ENCODE data around the gene SLCO2A1.

SLCO2A1 gene

DNA sequence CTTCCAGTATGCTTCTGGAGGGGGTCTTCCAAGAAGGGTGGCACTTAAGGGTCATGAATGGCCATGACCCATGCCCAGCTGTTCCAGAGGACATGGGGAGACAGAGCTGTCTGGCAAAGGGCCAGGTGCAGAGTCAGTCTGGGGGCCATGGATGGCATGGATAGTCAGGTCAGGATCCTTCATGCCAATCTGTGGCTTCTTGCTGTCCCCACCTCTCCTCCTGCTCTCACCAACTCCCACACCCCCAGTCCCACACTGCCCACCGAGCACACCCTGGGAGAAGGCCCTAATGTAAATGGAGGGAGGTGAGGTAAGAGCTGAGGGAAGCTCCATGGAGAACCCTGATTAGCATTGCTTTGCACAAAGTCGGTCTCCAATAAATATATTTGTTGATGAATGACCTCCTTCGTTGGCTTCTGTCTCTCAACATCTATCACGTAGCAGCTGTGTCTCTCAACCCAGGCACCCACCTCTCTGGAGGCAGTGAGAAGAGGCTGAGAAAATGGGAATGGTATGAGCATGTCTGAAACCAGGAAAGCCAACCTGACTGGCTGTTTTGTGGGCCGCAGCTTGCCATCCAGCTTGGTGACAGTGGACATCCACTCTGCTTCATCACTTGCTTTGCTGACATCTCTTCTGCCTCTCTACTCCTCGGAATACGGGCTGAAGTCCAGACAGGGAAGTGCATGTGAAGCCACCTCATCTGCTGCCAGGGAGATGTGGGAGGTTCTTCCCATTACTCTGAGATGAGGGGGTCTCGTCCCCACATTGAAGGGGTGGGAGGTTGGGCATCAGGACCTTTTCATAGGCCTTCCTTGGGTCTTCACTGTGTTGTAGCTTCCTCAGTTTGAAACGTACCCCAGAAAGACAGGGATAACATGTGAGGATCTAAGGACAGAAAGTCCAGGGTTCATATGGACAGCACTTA, 96.4 kb downstream of the SLCO2A1 start:
- DNase-seq (ENCODE audit: extremely low read depth, low read depth) = no peak
- no peak overlapping the region for H3K4me3 ChIP-seq (replicated peaks; ENCODE audit: low read depth, low read length)
- TF ChIP-seq, protein P1, sequence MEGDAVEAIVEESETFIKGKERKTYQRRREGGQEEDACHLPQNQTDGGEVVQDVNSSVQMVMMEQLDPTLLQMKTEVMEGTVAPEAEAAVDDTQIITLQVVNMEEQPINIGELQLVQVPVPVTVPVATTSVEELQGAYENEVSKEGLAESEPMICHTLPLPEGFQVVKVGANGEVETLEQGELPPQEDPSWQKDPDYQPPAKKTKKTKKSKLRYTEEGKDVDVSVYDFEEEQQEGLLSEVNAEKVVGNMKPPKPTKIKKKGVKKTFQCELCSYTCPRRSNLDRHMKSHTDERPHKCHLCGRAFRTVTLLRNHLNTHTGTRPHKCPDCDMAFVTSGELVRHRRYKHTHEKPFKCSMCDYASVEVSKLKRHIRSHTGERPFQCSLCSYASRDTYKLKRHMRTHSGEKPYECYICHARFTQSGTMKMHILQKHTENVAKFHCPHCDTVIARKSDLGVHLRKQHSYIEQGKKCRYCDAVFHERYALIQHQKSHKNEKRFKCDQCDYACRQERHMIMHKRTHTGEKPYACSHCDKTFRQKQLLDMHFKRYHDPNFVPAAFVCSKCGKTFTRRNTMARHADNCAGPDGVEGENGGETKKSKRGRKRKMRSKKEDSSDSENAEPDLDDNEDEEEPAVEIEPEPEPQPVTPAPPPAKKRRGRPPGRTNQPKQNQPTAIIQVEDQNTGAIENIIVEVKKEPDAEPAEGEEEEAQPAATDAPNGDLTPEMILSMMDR (IDR thresholded peaks at IDR 0.05; ENCODE audit: low read depth, low read length, missing control alignments) = no peak

DNA sequence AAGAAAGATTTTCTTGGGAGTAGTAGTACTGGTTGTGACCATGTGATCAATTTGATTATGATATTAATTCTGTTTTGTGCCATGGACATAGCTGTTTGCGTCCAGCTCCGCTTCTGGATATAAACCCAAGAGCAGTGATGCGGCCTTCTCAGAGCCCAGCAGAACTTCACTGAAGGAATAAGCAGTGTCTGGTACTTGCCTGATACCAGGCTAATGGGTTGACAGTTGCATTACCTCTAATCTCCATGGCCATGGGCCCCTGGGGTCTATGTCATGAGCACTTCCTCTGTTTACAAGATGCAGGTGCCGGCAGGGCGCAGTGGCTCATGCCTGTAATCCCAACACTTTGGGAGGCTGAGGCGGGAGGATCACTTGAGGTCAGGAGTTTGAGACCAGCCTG, 97.7 kb downstream of the SLCO2A1 start:
- TF ChIP-seq, protein P1 (IDR thresholded peaks at IDR 0.05; ENCODE audit: low read depth, low read length, missing control alignments) = no peak
- no peak overlapping the region for H3K4me3 ChIP-seq (replicated peaks; ENCODE audit: low read depth, low read length)
- no peak for DNase-seq (ENCODE audit: extremely low read depth, low read depth)

DNA sequence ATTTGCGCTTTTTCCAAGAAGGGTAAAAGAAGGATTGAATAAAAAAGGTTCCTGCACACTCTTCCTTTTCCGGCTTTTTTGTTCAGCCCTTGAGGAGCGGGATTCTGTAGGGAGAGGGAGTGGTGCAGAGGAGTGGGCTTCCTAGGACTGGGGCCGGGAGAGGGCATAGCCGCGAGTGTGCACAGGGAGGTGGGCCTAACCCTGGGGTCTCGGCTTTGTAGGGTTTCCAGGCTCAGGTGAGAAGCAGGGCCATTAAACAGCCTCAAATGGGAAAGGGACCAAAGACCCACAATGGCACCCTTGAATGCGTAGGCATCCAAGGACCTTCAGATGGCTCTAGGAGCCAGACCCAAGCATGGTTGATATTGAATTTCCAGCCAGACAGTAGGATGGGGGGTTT, 98.6 kb downstream of the SLCO2A1 start:
- H3K4me3 ChIP-seq (replicated peaks; ENCODE audit: low read depth, low read length) = no peak overlapping the region
- no peak for DNase-seq (ENCODE audit: extremely low read depth, low read depth)
- TF ChIP-seq, protein P1 (IDR thresholded peaks at IDR 0.05; ENCODE audit: low read depth, low read length, missing control alignments) = no peak

DNA sequence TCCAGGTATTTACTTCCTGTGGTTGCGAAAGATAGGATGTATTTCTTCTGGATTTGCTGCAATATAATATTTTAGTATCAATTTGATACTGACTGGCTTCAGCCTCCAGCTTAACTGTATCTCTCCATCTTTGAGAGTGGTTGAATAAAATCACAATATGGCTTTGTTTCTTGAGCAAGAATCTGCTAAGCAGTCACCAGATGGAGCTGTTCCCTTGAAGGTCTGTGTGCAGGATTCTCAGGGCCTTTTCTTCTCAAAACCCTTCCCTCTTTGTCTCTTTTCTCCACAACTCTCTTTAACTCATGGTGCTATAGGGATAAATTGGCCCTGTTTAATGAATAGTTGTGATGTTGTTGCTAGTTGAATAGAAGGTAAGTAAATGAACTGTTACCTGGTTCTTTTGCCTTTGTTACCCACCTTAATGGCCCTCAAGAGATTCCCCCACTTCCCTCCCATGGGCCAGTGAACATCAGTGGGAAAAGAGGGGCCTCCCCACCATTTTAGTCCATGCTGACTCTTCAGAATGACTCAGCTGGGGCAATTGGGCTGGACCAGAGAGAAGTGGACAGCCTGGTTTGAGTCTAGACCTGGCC, 99.3 kb downstream of the SLCO2A1 start:
- no peak for DNase-seq (ENCODE audit: extremely low read depth, low read depth)
- TF ChIP-seq, protein P1 (IDR thresholded peaks at IDR 0.05; ENCODE audit: low read depth, low read length, missing control alignments) = peak; percentile 70
- H3K4me3 ChIP-seq (replicated peaks; ENCODE audit: low read depth, low read length) = no peak overlapping the region

DNA sequence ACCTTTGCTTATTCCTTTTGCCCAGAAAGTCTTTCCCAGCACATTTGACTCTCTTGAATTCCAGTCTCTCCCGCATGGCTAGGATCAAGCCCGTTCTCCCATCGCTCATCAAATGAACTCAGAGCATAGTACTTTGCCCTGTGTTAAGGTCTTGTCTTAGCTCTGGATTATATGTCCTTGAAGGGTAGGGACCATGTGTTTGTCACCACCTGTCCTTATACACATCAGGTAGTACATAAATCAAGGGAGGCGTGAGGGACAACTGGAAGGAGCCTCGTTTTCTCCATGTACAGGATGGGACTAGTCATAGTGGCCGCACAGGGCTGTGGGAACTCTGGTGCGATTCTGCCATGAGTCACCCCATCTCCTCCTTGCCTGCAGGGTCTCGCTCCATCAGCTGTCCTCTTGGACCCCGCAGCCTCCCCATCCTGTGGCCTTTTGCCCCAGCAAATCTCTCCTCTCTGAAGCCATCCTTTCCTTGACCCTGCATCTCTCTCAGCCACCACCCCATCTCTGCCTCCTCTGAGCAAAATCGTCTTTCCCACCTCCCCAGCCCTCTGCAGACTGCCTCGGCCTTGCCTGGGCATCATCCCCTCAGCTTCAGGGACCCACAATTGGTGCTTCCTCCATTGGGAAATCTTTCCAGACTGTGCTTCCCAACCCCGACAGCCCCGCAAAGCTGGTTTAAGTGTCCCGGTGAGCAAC, 100.7 kb downstream of the SLCO2A1 start:
- TF ChIP-seq, protein P1 (IDR thresholded peaks at IDR 0.05; ENCODE audit: low read depth, low read length, missing control alignments) = no peak
- no peak for DNase-seq (ENCODE audit: extremely low read depth, low read depth)

DNA sequence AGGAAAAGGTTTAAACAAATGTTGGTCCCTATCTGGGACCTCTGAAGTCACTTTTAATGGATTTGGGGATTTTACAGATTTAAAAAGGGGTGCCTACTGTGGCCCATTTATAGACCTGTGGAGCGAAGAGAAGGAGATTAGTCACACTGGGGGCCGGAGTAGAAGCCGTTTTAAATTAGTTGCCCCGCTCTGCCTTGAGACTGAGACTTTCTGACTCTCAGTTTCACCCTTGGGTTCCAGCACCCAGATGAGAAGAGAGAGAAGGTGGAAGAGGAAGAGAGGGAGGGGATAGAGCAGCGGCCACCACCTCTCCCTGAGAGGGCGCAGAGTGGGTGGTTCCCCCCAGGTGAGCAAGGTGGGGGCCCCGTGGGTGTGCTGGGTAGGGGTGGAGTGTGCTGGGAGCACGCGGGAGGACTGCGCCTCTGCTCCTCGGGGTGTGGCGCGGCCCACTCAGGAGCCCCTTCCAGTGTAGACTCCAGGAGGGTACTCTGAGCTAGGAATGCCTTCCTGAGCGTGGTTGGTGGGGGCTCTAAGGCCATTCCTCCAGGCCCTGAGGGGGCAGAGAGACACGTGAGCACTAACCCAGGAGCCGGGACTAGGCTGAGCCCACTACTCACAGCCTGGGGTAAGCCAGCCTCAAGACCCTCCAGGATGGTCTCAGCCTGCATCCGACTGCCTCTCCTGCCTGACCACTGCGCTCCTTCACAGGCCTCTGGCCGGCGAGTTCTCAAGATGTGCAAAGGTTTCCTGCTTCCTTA, 101.4 kb downstream of the SLCO2A1 start:
- no peak overlapping the region for H3K4me3 ChIP-seq (replicated peaks; ENCODE audit: low read depth, low read length)
- TF ChIP-seq, protein P1 (IDR thresholded peaks at IDR 0.05; ENCODE audit: low read depth, low read length, missing control alignments) = no peak
- DNase-seq (ENCODE audit: extremely low read depth, low read depth) = no peak

More for the DNA sequence above, 100.7 kb downstream of the SLCO2A1 start:
- no peak overlapping the region for H3K4me3 ChIP-seq (replicated peaks; ENCODE audit: low read depth, low read length)

Measured in HFF-Myc (cell line).